Nephron (organoid): ENCODE results near the gene PIK3R1.

Experiments used
- H3K27ac Mint-ChIP-seq, 3 experiments: 2 replicates each; pipeline ENCODE4 v1.8.0; 2020; ENCODE audit warnings: mixed read lengths in 3 of 3, mild to moderate bottlenecking in 2 of 3, moderate library complexity in 1 of 3
- H3K27me3 Mint-ChIP-seq: 2 replicates; pipeline ENCODE4 v1.8.0; 2021; ENCODE audit warnings: low read depth, mild to moderate bottlenecking, moderate library complexity, mixed read lengths
- H3K36me3 Mint-ChIP-seq: 2 replicates; pipeline ENCODE4 v1.8.0; 2020; ENCODE audit warnings: low read depth, mixed read lengths
- H3K4me1 Mint-ChIP-seq: 2 replicates; pipeline ENCODE4 v1.8.0; 2020; ENCODE audit warnings: mixed read lengths
- H3K4me3 Mint-ChIP-seq, 3 experiments: 2 replicates each; pipeline ENCODE4 v1.8.0; 2020; ENCODE audit warnings: mild to moderate bottlenecking in 3 of 3, mixed read lengths in 3 of 3, moderate library complexity in 2 of 3
- H3K9me3 Mint-ChIP-seq: 2 replicates; pipeline ENCODE4 v1.8.0; 2020; ENCODE audit warnings: mixed read lengths
- CTCF ChIP-seq, 3 experiments: fragments of 200-600 bp; sonication (generic); IDR thresholded peaks; one replicate each; pipeline ENCODE4 v1.5.0; 2021; ENCODE audit warnings: antibody characterized with exemption in 3 of 3; ENCODE audit not compliant: unreplicated experiment in 3 of 3

PIK3R1 gene

GRCh38 chr5:68331192-68332079, 115.9 kb downstream of the PIK3R1 start:
- H3K27ac Mint-ChIP-seq, result peak overlapping the region; percentile 57 to 88 (median 86)
- peaks cover 3% of the 10 kb centered on the region for H3K9me3 Mint-ChIP-seq
- peaks cover 18% of the 10 kb centered on the region for H3K4me1 Mint-ChIP-seq

GRCh38 chr5:68332080-68332451, 116.5 kb downstream of the PIK3R1 start:
- H3K27ac Mint-ChIP-seq, result peak overlapping the region in 1 of 3 experiments; percentile 86

More at GRCh38 chr5:68331192-68332079, 115.9 kb downstream of the PIK3R1 start:
- Mint-ChIP-seq H3K4me3 (no peak overlapping the region), H3K27me3 (peaks cover 5% of the 10 kb centered on the region), H3K36me3 (no peaks in the 10 kb centered on the region)
- no peak for TF ChIP-seq CTCF (IDR thresholded peaks at IDR 0.05; ENCODE audit: unreplicated experiment in 3 of 3)

GRCh38 chr5:68332556-68332955, 117.0 kb downstream of the PIK3R1 start:
- Mint-ChIP-seq H3K36me3 (no peaks in the 10 kb centered on the region), H3K4me1 (peaks cover 16% of the 10 kb centered on the region), H3K9me3 (peaks cover 3% of the 10 kb centered on the region), H3K4me3 (no peak overlapping the region), H3K27ac (no peak overlapping the region), H3K27me3 (peaks cover 1% of the 10 kb centered on the region)
- no peak for TF ChIP-seq CTCF (IDR thresholded peaks at IDR 0.05; ENCODE audit: unreplicated experiment in 3 of 3)

More at GRCh38 chr5:68332080-68332451, 116.5 kb downstream of the PIK3R1 start:
- peaks cover 16% of the 10 kb centered on the region for H3K4me1 Mint-ChIP-seq
- TF ChIP-seq CTCF (IDR thresholded peaks at IDR 0.05; ENCODE audit: unreplicated experiment in 3 of 3), result no peak
- H3K36me3 Mint-ChIP-seq, result no peaks in the 10 kb centered on the region
- peaks cover 5% of the 10 kb centered on the region for H3K27me3 Mint-ChIP-seq
- no peak overlapping the region for H3K4me3 Mint-ChIP-seq
- H3K9me3 Mint-ChIP-seq, result peaks cover 3% of the 10 kb centered on the region

GRCh38 chr5:68333649-68334552, 118.3 kb downstream of the PIK3R1 start:
- H3K4me1 Mint-ChIP-seq, result peaks cover 16% of the 10 kb centered on the region
- no peaks in the 10 kb centered on the region for H3K27me3 Mint-ChIP-seq
- H3K27ac Mint-ChIP-seq, result no peak overlapping the region
- no peaks in the 10 kb centered on the region for H3K36me3 Mint-ChIP-seq
- peaks cover 3% of the 10 kb centered on the region for H3K9me3 Mint-ChIP-seq
- no peak overlapping the region for H3K4me3 Mint-ChIP-seq
- TF ChIP-seq CTCF (IDR thresholded peaks at IDR 0.05; ENCODE audit: unreplicated experiment in 3 of 3), result no peak

GRCh38 chr5:68334553-68334886, 119.0 kb downstream of the PIK3R1 start:
- Mint-ChIP-seq H3K27me3 (no peaks in the 10 kb centered on the region), H3K4me3 (no peak overlapping the region), H3K27ac (no peak overlapping the region), H3K9me3 (peaks cover 3% of the 10 kb centered on the region), H3K4me1 (peaks cover 16% of the 10 kb centered on the region), H3K36me3 (no peaks in the 10 kb centered on the region)
- TF ChIP-seq CTCF (IDR thresholded peaks at IDR 0.05; ENCODE audit: unreplicated experiment in 3 of 3), result no peak
